NOMO-1 treated with dmso at 0.1 percent for 144 hours (cell line): ENCODE results near the gene DAZL.

Source experiments
- DNase-seq: peaks from one replicate; lab custom pipeline; 2025; ENCODE audit not compliant: unreplicated experiment; lab: John Stamatoyannopoulos, UW

DAZL gene

GRCh38 chr3:16596352-16597032 is 8.7 kb downstream of the DAZL start:
- DNase-seq = no peak

GRCh38 chr3:16595778-16596177 is 9.4 kb downstream of the DAZL start:
- DNase-seq = no peak

DNA sequence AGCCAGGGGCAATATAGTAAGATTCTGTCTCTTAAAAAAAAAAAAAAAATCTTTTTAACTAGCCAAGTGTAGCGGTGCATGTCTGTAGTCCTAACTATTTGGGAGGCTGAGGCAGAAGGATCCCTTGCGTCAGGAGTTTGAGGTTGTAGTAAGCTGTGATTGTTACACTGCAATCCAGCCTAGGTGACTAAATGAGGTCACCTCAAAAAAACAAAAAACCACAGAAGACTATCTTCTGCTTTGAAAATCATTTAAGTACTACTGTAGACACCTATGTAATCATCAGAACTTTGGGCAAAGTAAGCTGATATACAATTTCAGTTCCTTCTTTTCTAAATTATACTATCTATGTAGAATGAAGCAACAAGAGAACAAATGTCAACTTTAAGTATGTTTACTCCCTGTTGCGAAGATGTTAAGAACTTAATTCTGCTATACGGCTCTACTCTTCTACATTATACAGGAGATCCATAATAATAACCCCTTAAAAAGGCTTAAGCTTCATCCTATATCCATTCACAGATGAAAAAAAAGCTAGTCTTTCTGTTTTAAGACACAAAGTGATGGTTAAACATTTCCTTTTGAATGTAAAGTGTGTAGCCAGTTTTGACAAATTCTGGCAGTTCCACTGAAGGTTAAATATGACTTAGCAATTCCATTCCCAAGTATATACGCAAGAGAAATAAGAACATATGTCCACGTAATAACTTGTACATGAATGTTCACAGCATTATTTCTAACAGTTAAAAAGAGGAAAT is 15.2 kb downstream of the DAZL start:
- no peak for DNase-seq

GRCh38 chr3:16589120-16589519 is 16.1 kb downstream of the DAZL start:
- DNase-seq = no peak

GRCh38 chr3:16587681-16588060 is 17.6 kb downstream of the DAZL start:
- DNase-seq = no peak

DNA sequence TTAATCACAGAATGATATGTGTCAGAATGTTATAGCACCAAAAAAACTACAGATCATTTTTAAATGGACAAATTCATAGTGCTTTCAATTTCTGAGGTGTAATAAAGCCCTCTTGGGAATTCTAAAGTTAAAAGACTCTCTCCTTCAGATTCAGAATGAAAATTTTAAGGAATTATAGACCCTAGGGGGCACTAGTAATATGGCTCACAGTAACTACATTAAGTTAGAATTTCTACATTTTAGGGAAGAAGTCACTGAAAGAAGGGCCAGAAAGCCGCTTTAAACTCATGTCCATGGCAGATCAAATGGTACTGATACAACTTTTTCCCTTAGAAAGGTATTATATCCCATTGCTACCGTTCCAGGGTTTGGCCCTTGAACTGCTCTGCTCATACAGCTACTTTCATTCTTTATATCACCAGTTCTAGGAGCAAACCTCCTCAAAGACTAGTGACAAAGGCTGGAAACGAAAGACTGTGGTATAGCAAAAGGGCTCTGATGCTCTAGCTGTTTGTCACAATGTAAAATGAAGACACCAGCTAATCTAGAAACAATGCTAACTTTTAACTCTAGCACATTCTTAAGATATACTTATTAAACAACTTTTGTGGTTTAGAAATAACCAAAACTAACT is 18.1 kb downstream of the DAZL start:
- DNase-seq = no peak

DNA sequence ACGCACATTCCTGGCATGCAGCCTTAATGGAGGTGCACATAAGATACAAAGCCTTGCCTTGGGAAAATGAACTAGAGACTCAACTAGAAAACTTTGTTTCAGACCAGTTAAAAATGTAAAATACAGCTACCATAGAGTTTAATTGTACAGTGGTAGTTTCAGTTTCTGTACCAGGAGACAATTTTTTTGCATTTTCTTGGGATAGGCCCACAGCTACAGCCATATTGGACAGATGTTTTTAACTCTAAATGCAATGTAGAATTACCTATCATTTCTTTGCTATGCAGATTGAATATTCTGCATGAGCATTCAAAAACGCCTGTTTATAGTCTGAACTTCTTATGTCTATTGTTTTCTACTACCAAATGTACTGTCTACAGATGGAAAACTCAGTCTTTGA is 20.3 kb downstream of the DAZL start:
- no peak for DNase-seq

- no peak for DNase-seq
These were observed 21.7 kb downstream of the DAZL start for GRCh38 chr3:16583551-16583950.

- no peak for DNase-seq
These were observed 35.1 kb downstream of the DAZL start for GRCh38 chr3:16570113-16570512.

DNA sequence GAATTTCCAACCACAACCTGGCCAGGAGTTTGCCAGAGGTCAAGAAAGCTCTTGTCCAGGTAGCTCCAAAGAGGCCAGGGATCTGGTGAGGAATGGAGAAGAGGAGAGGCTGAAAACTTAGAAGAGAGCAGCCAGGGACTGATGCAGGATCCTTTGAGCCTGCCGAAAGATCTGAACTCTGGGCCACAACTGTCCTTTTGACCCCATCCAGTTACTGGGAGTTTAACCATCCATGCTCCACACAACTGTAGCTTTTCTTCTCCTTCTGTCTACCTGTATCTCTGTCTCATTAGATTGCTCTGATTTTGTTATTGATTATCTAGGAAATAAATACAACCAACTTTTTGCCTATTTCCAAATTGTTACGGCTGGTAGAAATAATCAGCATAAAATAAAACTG is 36.7 kb downstream of the DAZL start:
- DNase-seq = no peak

- no peak for DNase-seq
These were observed 37.1 kb downstream of the DAZL start for GRCh38 chr3:16568115-16568514.

DNA sequence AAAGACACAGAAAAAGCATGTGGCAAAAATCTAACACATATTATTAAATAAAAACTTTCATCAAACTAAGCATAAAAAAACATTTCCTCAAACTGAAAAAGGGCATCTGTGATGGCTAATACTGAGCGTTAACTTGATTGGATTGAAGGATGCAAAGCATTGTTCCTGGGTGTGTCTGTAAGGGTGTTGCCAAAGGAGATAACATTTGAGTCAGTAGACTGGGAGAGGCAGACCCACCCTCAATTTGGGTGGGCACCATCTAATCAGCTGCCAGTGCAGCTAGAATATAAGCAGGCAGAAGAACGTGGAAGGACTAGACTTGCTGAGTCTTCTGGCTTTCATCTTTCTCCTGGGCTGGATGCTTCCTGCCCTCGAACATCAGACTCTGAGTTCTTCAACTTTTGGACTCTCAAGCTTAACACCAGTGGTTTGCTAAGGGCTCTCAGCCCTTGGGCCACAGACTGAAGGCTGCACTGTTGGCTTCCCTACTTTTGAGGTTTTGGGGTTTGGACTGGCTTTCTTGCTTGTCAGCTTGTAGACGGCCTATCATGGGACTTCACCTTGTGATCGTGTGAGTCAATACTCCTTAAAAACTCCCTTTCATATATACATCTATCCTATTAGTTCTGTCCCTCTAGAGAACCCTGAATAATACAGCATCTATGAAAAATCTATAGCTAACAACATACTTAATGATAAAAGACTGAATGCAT is 45.4 kb downstream of the DAZL start:
- no peak for DNase-seq

DNA sequence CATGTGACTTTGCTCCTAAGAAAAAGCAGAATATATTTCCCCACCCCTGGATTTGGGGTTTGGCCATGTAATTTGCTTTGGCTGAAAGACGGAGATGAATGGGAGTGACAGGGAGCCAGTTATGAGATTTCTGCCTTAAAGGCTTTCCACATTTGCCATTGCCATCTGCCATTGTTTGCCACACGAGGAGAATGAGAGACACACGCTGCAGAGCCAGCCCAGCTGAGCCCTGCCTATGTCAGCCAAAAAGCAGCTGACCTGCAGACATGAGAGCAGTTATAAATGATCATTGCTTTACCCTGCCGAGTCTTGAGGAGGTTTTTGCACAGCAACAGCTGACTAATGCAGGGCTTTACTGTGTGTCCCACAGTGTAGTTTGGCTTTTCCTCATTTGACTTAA is 51.1 kb downstream of the DAZL start:
- no peak for DNase-seq

DNA sequence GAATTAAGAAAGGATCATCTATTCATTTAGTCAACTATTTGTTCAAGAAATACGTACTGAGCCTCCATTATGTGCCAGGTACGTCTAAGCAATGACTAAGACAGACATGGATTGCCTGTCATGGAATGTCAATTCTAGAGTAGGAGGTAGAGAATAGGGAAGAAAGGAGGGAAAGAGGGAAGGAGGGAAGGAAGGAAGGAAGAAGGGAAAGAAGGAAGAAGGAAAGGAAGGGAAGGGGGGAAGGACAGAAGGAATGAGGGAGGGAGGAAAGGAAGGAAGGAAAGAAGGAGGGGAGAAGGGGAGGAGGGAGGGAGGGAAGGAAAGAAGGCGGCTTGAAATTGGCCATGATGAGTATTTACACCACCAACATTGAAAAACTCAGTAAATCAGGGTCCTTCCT is 52.5 kb downstream of the DAZL start:
- DNase-seq = no peak

DNA sequence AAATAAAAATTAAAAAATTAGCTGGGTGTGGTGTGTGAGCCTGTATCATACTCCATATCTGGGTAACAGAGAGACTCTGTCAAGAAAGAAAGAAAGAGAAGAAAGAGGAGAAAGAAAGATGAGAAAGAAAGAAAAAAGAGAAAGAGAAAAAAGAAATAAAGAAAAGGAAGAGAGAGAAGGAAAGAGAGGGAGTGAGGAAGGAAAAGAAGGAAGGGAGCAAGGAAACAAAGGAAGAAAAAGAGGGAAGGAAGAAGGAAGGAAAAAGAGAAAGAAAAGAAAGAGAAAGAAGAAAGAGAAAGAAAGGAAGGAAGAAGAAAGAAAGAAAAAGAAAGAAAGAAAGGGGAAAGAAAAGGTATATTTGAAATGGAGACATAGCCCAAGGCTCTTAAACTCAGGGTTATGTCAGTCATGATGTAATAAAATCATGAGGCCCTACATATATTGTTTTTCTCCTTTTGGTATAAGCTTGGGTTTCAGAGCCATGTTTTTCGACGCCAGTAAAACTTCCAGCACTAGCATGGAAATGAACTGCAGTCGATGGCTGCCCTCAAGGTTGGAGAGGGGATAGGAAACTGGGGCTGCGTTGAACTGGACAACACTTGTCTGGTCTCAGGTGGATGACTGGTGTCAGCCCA is 53.8 kb downstream of the DAZL start:
- DNase-seq = no peak

DNA sequence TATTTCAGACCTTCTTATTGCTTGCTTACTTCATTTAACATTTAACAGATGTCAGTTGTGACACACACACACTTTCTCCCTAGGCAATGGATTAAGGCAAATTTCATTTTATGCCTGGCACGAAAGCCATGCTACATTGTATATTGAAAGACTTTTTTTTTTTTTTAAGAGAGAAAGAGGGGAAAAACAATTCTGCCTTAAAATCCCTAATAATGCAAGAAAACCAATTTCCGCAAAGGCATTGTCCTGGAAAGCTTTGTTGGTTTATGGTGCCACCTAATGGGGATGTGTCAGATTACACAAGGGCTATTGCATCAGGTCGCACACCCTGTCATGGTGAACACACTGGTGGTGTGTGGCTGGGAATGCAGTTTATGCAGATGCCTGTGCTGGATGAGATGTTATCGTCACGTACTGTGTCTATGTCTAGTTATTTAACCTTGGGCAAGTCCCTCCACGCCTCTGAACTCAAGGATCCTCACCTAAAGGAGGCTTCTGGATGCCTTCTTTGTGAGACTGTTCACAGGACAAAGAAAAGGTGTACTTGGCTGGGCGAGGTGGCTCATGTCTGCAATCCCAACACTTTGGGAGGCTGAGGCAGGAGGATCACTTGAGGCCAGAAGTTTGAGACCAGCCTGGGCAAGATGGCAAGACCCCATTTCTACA is 54.4 kb downstream of the DAZL start:
- DNase-seq = peak; percentile 37

GRCh38 chr3:16550305-16550675 is 54.9 kb downstream of the DAZL start:
- DNase-seq = no peak

- no peak for DNase-seq
These were observed 56.5 kb downstream of the DAZL start for GRCh38 chr3:16548721-16549120.

- no peak for DNase-seq
These were observed 57.5 kb downstream of the DAZL start for GRCh38 chr3:16547561-16548357.
